Measurements from ENCODE around the gene PFN1.

Gene PFN1

GRCh38 chr17:4948166-4948930, at the start of gene PFN1:
Gene PFN1 (minus strand): TSS chr17:4948530. CDS start chr17:4948394, 136 bp downstream.
- DNase-seq = peak; percentile 71 to 95 (median 86)
- intact Hi-C loops (cut with DNase I) = loop anchor here (2.0 kb wide), 1 partner anchor 18 kb away; the partner anchor contains the start of gene SPAG7

- intact Hi-C loops (cut with DNase I) = no loop called here
- peak; percentile 85 to 99 (median 96) for DNase-seq
Measured at GRCh38 chr17:4997302-4998026, 49.1 kb upstream of the PFN1 start, which contains the start of the genes INCA1 and KIF1C. Gene INCA1 (minus strand): TSS chr17:4997522. CDS start chr17:4994437, 3,085 bp downstream. Gene KIF1C (plus strand): TSS chr17:4997950. CDS start chr17:5000247, 2,297 bp downstream.

GRCh38 chr17:4994081-4994595, 45.8 kb upstream of the PFN1 start:
- intact Hi-C loops (cut with DNase I) = no loop called here
- DNase-seq = no peak

- DNase-seq = peak in 2 of 42 donors; percentile 27 to 29
Measured at GRCh38 chr17:4987767-4988567, 39.6 kb upstream of the PFN1 start.

GRCh38 chr17:4986951-4987766, 38.8 kb upstream of the PFN1 start, which contains the start of gene CAMTA2:
Gene CAMTA2 (minus strand): TSS chr17:4987675. CDS start chr17:4986222, 1,453 bp downstream.
- DNase-seq = peak; percentile 78 to 96 (median 93)
- intact Hi-C loops (cut with DNase I) = loop anchor here (10.0 kb wide), 1 partner anchor 78 kb away; no protein-coding TSS in a partner anchor

More at GRCh38 chr17:4987767-4988567, 39.6 kb upstream of the PFN1 start:
- intact Hi-C loops (cut with DNase I) = loop anchor here (10.0 kb wide), 1 partner anchor 77 kb away; no protein-coding TSS in a partner anchor

DNA sequence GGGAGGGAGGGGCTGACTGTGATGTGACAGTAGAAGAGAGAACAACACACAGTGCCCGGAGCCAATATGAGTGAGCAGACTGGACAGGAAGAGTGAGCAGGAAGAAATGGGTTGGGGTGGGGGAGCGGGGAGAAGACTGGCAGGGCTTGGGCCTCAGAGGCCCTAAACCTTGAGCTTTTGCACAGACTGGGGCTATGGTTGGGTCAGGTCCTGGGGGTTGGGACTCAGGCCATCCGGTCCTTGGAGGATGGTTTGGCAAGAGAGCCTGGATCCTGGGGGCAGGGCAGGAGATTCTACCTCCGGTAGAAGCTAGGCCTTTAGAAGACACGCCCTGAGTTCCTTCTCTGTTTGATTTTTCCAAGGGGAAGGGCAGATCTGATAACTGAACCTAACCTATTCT, 38.1 kb upstream of the PFN1 start:
- intact Hi-C loops (cut with DNase I) = loop anchor here (10.0 kb wide), 1 partner anchor 78 kb away; no protein-coding TSS in a partner anchor
- DNase-seq = peak in 1 of 42 donors; percentile 28

GRCh38 chr17:4982305-4982704, 34.0 kb upstream of the PFN1 start:
- intact Hi-C loops (cut with DNase I) = loop anchor here (10.0 kb wide), 1 partner anchor 82 kb away; no protein-coding TSS in a partner anchor
- DNase-seq = no peak

DNA sequence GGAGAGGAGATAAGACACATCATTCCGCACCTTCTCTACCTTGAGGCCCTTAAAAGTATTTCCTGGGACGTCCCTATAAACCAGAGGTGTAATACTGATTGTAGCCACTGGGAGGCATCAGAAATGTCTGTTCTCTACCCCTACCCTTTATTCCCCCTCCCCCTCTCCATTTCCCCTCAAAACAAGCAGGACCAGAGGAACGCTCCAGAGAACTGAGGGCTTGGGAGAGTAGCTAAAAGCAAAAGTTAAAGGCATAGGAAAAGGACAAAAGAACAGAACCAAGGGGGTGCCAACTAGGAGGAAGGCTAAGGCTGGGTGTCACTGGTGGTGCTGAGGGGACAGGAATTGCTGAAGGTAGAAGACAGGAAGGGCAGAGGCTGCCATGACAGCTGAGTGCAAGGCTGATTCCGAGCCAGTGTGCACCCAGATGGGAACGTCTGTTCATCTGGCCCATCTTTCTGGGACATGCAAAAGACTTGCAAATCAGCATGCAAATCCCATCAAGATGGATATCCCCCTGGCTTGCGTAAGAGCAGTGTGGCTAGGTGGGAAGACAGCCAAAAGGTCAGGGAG, 32.4 kb upstream of the PFN1 start:
- peak in 13 of 42 donors; percentile 20 to 76 (median 41) for DNase-seq
- intact Hi-C loops (cut with DNase I) = loop anchor here (10.0 kb wide), 1 partner anchor 84 kb away; no protein-coding TSS in a partner anchor

DNA sequence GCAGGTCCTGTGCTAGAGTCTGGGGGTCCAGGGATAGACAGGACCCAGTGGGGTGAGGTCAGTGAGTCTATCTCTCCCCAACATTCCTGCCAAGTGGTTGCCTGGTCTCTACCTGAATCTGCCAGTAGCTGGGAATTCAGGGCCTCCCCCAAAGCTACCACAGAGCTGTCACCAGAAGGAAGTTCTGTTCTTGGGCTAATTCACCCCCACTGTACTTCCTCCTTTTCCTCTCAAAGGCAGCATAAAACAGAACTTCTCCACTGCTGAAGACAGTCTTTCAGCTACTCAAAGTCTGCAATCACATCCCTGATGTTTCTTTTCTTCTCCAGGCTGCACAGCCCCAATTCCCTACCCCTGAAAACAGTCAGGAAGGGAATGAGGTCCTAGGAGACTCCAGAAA, 30.4 kb upstream of the PFN1 start:
- intact Hi-C loops (cut with DNase I) = no loop called here
- no peak for DNase-seq

DNA sequence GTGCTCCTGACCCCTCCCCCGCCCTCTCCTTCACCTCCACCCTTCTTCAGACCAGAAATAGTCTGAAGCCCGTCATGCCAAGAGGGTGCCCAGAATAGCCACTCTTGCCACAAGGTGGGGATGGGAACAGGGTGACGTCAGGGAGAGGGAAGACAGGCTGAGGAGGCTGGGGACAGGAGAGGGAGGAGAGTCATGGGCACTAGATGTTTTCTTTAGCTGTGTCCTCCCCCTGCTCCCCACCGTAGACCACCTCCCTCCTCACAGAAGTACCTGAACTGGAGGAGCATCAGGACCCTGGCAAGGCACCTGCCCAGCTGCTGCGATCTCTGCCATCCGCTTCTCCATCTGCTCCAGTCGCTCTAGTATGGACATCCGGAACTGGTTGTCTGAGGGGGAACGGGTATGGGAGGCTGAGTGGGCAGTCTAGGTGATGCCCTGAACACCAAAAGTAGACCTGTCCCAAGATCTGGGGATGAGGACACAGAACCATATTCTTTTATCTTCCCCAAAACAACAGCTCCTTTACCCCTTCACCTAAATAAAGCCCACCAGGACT, 25.9 kb upstream of the PFN1 start:
- DNase-seq = no peak
- intact Hi-C loops (cut with DNase I) = no loop called here

DNA sequence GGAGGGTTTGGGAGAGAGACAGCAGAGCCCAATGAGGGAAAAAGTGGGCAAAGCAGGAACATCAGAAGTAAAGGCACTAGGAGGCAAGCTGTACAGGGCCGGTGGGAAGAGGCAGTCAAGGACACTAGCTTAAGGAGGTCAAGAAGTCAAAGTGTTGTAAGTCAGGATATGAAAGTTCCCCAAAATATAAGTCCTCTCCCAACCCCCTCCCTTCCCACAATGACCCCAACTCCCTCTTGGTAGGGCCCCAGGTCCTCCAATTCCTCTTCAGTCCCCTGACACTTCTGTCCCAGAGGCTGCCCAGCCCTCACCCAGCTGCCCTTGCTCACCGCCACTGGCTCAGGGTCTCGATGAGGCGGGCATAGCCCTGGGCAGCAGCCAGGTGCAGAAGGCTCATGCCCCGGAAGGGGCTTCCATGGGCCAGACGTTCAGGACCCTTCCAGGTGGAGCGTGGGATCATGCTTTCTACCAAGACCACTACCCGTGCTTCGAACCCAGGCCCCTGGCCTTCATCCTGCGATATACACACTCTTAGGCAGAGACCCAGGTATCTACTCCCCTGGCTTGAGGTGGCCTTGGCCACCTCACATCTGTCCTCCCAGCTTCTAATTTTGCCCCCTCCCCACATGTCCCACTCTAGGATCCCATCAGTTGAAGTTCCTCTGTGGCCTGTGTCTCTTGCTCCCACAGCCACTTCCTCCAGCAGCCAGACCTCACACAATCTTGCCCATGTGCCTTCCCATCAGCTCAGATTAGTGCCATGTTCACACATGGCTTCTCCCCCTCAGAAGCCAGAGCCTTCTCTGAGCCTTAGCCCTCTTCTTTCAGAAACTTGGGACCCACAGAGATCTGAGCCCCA, 25.2 kb upstream of the PFN1 start:
- intact Hi-C loops (cut with DNase I) = no loop called here
- DNase-seq = no peak

DNA sequence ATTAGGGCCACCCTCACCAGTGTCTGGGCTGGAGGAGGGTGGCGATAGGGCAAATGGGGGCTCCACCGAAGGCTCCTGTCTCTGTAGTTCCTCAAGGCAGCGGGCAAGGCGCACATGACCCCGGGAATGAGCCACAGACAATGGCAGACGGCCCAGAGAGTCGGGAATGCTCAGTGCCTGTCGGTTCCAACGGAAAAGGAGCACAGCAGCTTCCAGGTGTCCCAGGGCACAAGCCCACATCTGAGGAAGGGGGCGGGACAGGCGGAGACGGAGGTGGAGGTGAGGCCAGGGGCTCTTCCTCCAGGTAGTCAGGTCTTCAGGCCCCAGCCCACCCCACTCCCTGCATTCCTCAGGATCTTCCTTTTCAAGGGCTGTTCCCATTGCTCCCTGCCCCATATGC, 24.4 kb upstream of the PFN1 start:
- intact Hi-C loops (cut with DNase I) = no loop called here
- no peak for DNase-seq

- intact Hi-C loops (cut with DNase I) = no loop called here
- no peak for DNase-seq
Measured at GRCh38 chr17:4972322-4972721, 24.0 kb upstream of the PFN1 start.

DNA sequence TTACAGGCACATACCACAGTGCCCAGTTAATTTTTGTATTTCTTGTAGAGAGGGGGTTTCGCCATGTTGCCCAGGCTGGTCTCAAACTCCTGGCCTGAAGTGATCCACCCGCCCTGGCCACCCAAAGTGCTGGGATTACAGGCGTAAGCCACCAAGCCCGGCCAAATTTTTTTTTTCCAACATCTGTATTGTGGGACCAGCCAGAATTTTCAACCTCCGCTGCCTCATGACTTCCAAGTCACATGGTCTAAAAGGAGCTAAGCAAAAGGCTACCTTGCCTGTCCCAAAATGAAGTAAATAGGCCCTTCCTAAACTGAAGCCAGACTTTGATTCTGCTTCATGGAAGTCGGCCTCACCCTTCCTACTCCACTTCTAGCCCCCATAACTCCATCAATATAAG, 23.5 kb upstream of the PFN1 start:
- no peak for DNase-seq
- intact Hi-C loops (cut with DNase I) = no loop called here

DNA sequence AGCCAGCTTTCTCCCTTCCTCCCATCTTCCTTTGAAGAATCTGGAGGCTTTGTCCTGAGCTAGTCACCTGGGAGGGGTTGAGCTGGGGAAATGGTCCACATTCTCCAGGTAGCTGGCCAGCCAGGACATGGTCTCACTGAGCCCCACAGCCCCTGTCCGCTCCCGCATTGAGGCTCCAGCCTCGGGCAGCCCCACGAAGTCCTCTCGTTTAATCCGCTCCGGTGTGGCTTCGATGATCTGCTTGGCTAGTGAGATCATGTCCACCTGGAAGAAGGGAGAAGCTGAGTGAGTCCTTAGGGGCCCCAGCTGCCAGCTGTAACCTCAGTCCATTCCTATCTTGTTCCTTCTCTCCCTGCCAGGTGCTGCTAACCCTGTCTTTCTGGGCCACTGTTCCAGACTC, 21.9 kb upstream of the PFN1 start:
- intact Hi-C loops (cut with DNase I) = no loop called here
- DNase-seq = no peak

- no peak for DNase-seq
- intact Hi-C loops (cut with DNase I) = no loop called here
Measured at GRCh38 chr17:4969551-4970173, 21.3 kb upstream of the PFN1 start.

All from head of caudate nucleus (tissue), 42 donors.